Heart left ventricle (tissue), 16 donors: Measurements from ENCODE around the gene GPX3. TPM values are rescaled to one million over a fixed set of nuclear protein-coding genes. Genes with fewer than 3 reads are reported as not detected.

Experiments used
- ATAC-seq, 4 donors: fragments of 200-7000 bp; cut with Tn5 transposase; one replicate each; pipeline ENCODE4 v1.9.1; 2020 to 2022; ENCODE audit warnings: moderate library complexity in 4 of 4, mild to moderate bottlenecking in 3 of 4, moderate number of reproducible peaks in 1 of 4
- DNase-seq, 5 donors: peaks; one replicate each; pipeline ENCODE4 v3.0.0-alpha.2; 2020
- H3K27ac ChIP-seq, 12 donors: fragments of 200-600 bp; sonication (generic) in 4 of 12; one replicate each; pipeline versions ENCODE4 v1.5.0 to v1.8.0; 2016 to 2022; ENCODE audit warnings: mild to moderate bottlenecking in 2 of 12
- H3K27me3 ChIP-seq, 9 donors: fragments of 200-600 bp; sonication (generic) in 2 of 9; one replicate each; pipeline versions ENCODE4 v1.5.1 to v1.8.0; 2016 to 2022; ENCODE audit warnings: mild to moderate bottlenecking in 3 of 9
- H3K36me3 ChIP-seq, 9 donors: fragments of 200-600 bp; sonication (generic) in 2 of 9; one replicate each; pipeline versions ENCODE4 v1.5.0 to v1.8.0; 2018 to 2022; ENCODE audit warnings: mild to moderate bottlenecking in 2 of 9
- H3K4me1 ChIP-seq, 12 donors: fragments of 200-600 bp; sonication (generic) in 4 of 12; one replicate each; pipeline versions ENCODE4 v1.5.0 to v1.8.0; 2016 to 2022; ENCODE audit warnings: mild to moderate bottlenecking in 3 of 12
- H3K4me3 ChIP-seq, 12 donors: fragments of 200-600 bp; sonication (generic) in 4 of 12; one replicate each; pipeline versions ENCODE4 v1.5.0 to v1.8.0; 2017 to 2022; ENCODE audit warnings: mild to moderate bottlenecking in 9 of 12, moderate library complexity in 4 of 12
- H3K9me3 ChIP-seq, 12 donors: fragments of 200-600 bp; sonication (generic) in 4 of 12; one replicate each; pipeline versions ENCODE4 v1.5.0 to v1.8.0; 2016 to 2022; ENCODE audit warnings: mild to moderate bottlenecking in 1 of 12
- CTCF ChIP-seq, 12 donors: fragments of 200-600 bp; sonication (generic) in 4 of 12; IDR thresholded peaks; one replicate each; pipeline versions ENCODE4 v1.5.0 to v1.8.0; 2018 to 2022; ENCODE audit warnings: antibody characterized with exemption in 12 of 12, mild to moderate bottlenecking in 5 of 12
- POLR2A ChIP-seq, 2 donors: fragments of 450-650 bp; IDR thresholded peaks; one replicate each; pipeline ENCODE4 v1.6.1; 2017; ENCODE audit warnings: antibody characterized with exemption in 2 of 2, mild to moderate bottlenecking in 2 of 2, moderate library complexity in 2 of 2
- WGBS, 4 donors: extraction: QIAGEN DNeasy Blood & Tissue Kit in 2 of 4; methylation state at CpG; one replicate each; pipeline versions ENCODE4 v1.1.5 to v1.1.7; 2013 to 2018; 5-methylcytosine and 5-hydroxymethylcytosine counted together
- intact Hi-C, 10 donors: fragments of 100-400 bp; cut with DNase I; formaldehyde crosslinking; loops; one replicate each; pipeline versions ENCODE4 v1.11.1 to v1.14.2; 2022
- polyA plus RNA-seq, 2 donors: library from polyadenylated mRNA; stranded (reverse); fragments of 200-250 nt; gene quantifications; one replicate each; pipeline ENCODE4 v1.2.3, GENCODE V29; 2013
- total RNA-seq, 9 donors: library from RNA; depleted of rRNA in 2 of 9; stranded (reverse); fragments of >200 nt in 2 of 9; fragmentation: NEBNext Ultra II Directional in 3 of 9; extraction: Animal tissue kit (Norgen Biotek cat#: 25700) in 3 of 9; gene quantifications; one replicate each; pipeline versions ENCODE4 v1.1.0 to v1.2.4, GENCODE V29; 2016 to 2023
- donor health status: ischemic (EF 13 %, LVEDD 7.1; RV severe dilation, severe dysfunction).
- donor health status: healthy with polysubstance abuse.
- donor health status: DM: no; HTN: yes; CAD: no.
- donor health status: DM: no; HTN: no; CAD: no.
- donor health status: ischemic (EF 25% LVEDD 6.9; RV normal size, moderate dysfunction).
- donor health status: ischemic (EF 25% LVEDD 5.7; RV mildly dilated, moderate dysfunction).
- donor health status: healthy.
- donor health status: DM: yes; HTN: yes; CAD: no.
- donor health status: ischemic (EF 35%, LVEDD 5.7; RV mildly dilated, moderate dysfunction).
- donor health status: nonischemic (EF 11% LVEDD 7.7; RV severe dilation, severe dysfunction).
- donor health status: DM: yes; HTN: yes; CAD: no.
- donor health status: PGD.
- donor health status: ischemic (EF 29% LVEDD 5.4; RV normal size, mild dysfunction).
- donor health status: nonischemic (EF 23%, LVEDD 6.1; RV moderate dilation, normal function).

The GPX3 gene
- total and polyA plus RNA-seq, 11 donors = 416 to 1,563 (median 819) TPM

- H3K27ac ChIP-seq = peak overlapping the region in 2 of 12 donors; percentile 7 to 11
Measured at GRCh38 chr5:151055336-151055735, 34.9 kb downstream of the GPX3 start.

GRCh38 chr5:151056379-151057325, 36.3 kb downstream of the GPX3 start:
- ATAC-seq = no peak
- Histone ChIP-seq H3K4me3 (no peak overlapping the region), H3K9me3 (no peaks in the 10 kb centered on the region), H3K4me1 (peaks cover 0 to 82% (median 29%) of the 10 kb centered on the region in 12 donors), H3K36me3 (peaks cover 0 to 94% (median 83%) of the 10 kb centered on the region in 9 donors), H3K27ac (peak overlapping the region in 1 of 12 donors; percentile 1), H3K27me3 (no peaks in the 10 kb centered on the region)
- 92 to 97% (median 94%) methylated on average over 21 to 25 of the region's 25 CpGs for WGBS, 4 donors
- TF ChIP-seq POLR2A (IDR thresholded peaks at IDR 0.05) = no peak
- TF ChIP-seq CTCF (IDR thresholded peaks at IDR 0.05) = no peak
- DNase-seq = peak in 1 of 5 donors; percentile 21
- intact Hi-C loops = loop anchor here in 1 of 10 donors (5.0 kb wide), 1 partner anchor 171 kb away; no protein-coding TSS in a partner anchor

More at GRCh38 chr5:151055336-151055735, 34.9 kb downstream of the GPX3 start:
- ATAC-seq = no peak
- no peak for TF ChIP-seq POLR2A (IDR thresholded peaks at IDR 0.05)
- Histone ChIP-seq H3K27me3 (no peaks in the 10 kb centered on the region), H3K9me3 (no peaks in the 10 kb centered on the region), H3K36me3 (peaks cover 0 to 92% (median 82%) of the 10 kb centered on the region in 9 donors), H3K4me3 (no peak overlapping the region), H3K4me1 (peaks cover 0 to 69% (median 23%) of the 10 kb centered on the region in 12 donors)
- DNase-seq = peak in 1 of 5 donors; percentile 27
- 57 to 73% (median 69%) methylated on average over 6 of the region's 6 CpGs for WGBS, 4 donors
- intact Hi-C loops = loop anchor here in 1 of 10 donors (5.0 kb wide), 1 partner anchor 172 kb away; no protein-coding TSS in a partner anchor

GRCh38 chr5:151058301-151058700, 37.9 kb downstream of the GPX3 start:
- Histone ChIP-seq H3K27ac (peak overlapping the region in 5 of 12 donors; percentile 35 to 91 (median 77)), H3K36me3 (peaks cover 0 to 97% (median 88%) of the 10 kb centered on the region in 9 donors), H3K27me3 (no peaks in the 10 kb centered on the region), H3K4me3 (no peak overlapping the region), H3K4me1 (peaks cover 6 to 82% (median 33%) of the 10 kb centered on the region in 12 donors), H3K9me3 (no peaks in the 10 kb centered on the region)
- no peak for TF ChIP-seq POLR2A (IDR thresholded peaks at IDR 0.05)
- no peak for TF ChIP-seq CTCF (IDR thresholded peaks at IDR 0.05)
- no peak for ATAC-seq
- 80 to 95% (median 90%) methylated on average over 5 of the region's 5 CpGs for WGBS, 4 donors
- intact Hi-C loops = loop anchor here in 1 of 10 donors (5.0 kb wide), 1 partner anchor 169 kb away; no protein-coding TSS in a partner anchor
- DNase-seq = peak in 1 of 5 donors; percentile 10

- H3K9me3 ChIP-seq = no peaks in the 10 kb centered on the region
- H3K27me3 ChIP-seq = no peaks in the 10 kb centered on the region
- 68 to 85% (median 81%) methylated on average over 7 of the region's 7 CpGs for WGBS, 4 donors
- peak overlapping the region in 9 of 12 donors; percentile 44 to 91 (median 74) for H3K27ac ChIP-seq
- DNase-seq (peak in 1 of 5 donors; percentile 50), ATAC-seq (peak; percentile 5 to 29 (median 28))
- intact Hi-C loops = loop anchor here in 1 of 10 donors (5.0 kb wide), 1 partner anchor 168 kb away; no protein-coding TSS in a partner anchor
- no peak overlapping the region for H3K4me3 ChIP-seq
- peaks cover 12 to 82% (median 40%) of the 10 kb centered on the region in 12 donors for H3K4me1 ChIP-seq
- H3K36me3 ChIP-seq = peaks cover 0 to 91% (median 81%) of the 10 kb centered on the region in 9 donors
- peak in 1 of 12 donors; percentile 9 for TF ChIP-seq CTCF (IDR thresholded peaks at IDR 0.05)
- no peak for TF ChIP-seq POLR2A (IDR thresholded peaks at IDR 0.05)
Measured at GRCh38 chr5:151058891-151059489, 38.6 kb downstream of the GPX3 start.
